NCI-H128 (cell line): ENCODE results near the gene UFL1.

Experiments used
- DNase-seq: peaks from one replicate; lab custom pipeline; 2025; ENCODE audit not compliant: unreplicated experiment; lab: John Stamatoyannopoulos, UW

The UFL1 gene

DNA sequence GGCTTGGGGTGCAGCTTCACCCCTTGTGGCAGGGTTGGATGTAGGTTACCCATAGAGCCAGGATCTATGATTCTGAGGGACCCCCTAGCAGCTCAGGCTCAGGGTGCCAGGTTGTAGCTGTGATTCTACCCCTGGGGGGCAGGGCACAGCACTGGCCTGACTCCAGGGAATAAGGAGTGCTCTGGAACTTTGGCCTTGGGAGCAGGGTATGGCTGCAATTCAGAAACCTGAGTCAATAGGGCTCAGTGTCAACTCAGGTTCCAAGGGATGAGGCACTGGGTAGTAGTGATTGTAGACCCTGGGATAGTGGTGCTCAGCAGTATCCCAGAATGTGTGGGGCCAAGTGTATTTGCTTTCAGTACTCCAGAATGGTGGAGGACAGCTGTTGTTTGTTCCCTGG is 49.9 kb downstream of the UFL1 start:
- DNase-seq, result no peak

- DNase-seq, result no peak
Observed at GRCh38 chr6:96575359-96575758, 53.8 kb downstream of the UFL1 start.

- no peak for DNase-seq
Observed at GRCh38 chr6:96576221-96576620, 54.6 kb downstream of the UFL1 start.

GRCh38 chr6:96582021-96582420 is 60.4 kb downstream of the UFL1 start:
- no peak for DNase-seq

- no peak for DNase-seq
Observed at GRCh38 chr6:96582436-96582835, 60.8 kb downstream of the UFL1 start.

GRCh38 chr6:96604420-96604819 is 82.8 kb downstream of the UFL1 start:
- DNase-seq, result no peak
